Esophagus mucosa (tissue), 1 donor: ENCODE data around the gene VCL. TPM values are rescaled to one million over a fixed set of nuclear protein-coding genes. Genes with fewer than 3 reads are reported as not detected.

Source experiments
- ATAC-seq: fragments of 200-7000 bp; cut with Tn5 transposase; one replicate; pipeline ENCODE4 v1.9.1; 2020
- total RNA-seq: library from RNA; stranded (reverse); gene quantifications from one replicate; pipeline ENCODE4 v1.2.4, GENCODE V29; 2023
- donor health status: DM: yes; HTN: yes; CAD: no.

Gene VCL
- total RNA-seq, 1 donor from 2014 or later: 70.2 TPM

GRCh38 chr10:74160013-74160412, 162.1 kb downstream of the VCL start:
- no peak for ATAC-seq

DNA sequence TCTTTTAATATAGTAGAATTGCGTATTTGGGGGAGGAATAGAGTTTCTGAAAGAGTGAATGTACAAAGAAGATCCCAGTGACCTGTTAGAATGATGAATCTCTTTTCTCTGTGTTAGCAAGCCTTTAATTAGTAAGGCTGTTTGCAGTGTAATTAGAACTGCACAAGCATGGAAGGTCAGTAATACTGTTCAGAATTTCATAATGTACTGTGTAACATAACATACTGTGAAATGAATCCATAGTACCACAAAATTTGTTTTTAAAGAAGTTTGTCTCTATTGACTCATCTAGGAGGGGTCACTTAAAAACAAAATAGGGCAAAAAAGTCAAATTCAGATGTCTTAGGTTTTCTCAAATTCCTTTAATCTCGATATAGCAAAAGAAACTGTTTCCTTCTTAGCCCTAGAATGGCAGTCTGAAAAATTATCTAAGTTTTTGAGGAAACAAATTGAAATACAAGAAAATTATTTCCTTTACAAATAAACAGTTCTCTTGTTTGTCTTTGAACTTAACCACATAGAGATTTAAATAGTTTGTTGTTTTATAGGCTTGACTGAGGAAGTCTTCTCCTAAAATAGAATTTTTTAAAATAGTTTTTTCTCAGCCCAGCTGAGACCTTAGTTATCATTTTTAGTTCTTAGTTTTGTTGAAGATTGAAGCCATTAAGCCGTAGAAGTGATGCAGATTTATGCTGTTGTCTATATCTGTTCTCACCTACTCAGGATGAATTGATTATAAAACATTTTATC, 165.6 kb downstream of the VCL start:
- ATAC-seq: no peak

GRCh38 chr10:74164716-74165529, 167.0 kb downstream of the VCL start:
- no peak for ATAC-seq

GRCh38 chr10:74165530-74165901, 167.6 kb downstream of the VCL start:
- no peak for ATAC-seq

- no peak for ATAC-seq
These were observed 169.5 kb downstream of the VCL start for GRCh38 chr10:74167443-74167842.

Other genes with a start within 250 kb of the VCL start
- gene CHCHD1, start 216.1 kb upstream of the VCL start, total RNA-seq: 23.5 TPM
- 71.7 TPM for gene ZSWIM8, start 212.5 kb upstream of the VCL start, total RNA-seq
- gene NDST2, start 186.5 kb upstream of the VCL start, total RNA-seq: 15.9 TPM
- gene CAMK2G, start 123.6 kb upstream of the VCL start, total RNA-seq: 18.9 TPM
- 19.4 TPM for gene PLAU, start 87.0 kb upstream of the VCL start, total RNA-seq
- 22.6 TPM for gene AP3M1, start 152.7 kb downstream of the VCL start, total RNA-seq
- 50.8 TPM for gene ADK, start 153.1 kb downstream of the VCL start, total RNA-seq